Spleen (tissue), 7 donors: ENCODE data around the gene CMTM4.

Experiments used
- CTCF ChIP-seq, 11 experiments: fragments of 200-600 bp in 7 of 11; fragments of 450-650 bp in 4 of 11; sonication (generic) in 4 of 11; IDR thresholded peaks in 8 of 11; conservative IDR thresholded peaks in 3 of 11; 1 replicate in 7 of 11; 2 replicates in 4 of 11; pipeline versions ENCODE4 v1.4.0 to v1.8.0; 2016 to 2021; ENCODE audit warnings: antibody characterized with exemption in 11 of 11, inconsistent platforms in 4 of 11, mild to moderate bottlenecking in 1 of 11
- POLR2A ChIP-seq, 3 donors: fragments of 450-650 bp; IDR thresholded peaks; one replicate each; pipeline ENCODE4 v1.5.1; 2017; ENCODE audit warnings: antibody characterized with exemption in 3 of 3, mild to moderate bottlenecking in 1 of 3
- POLR2AphosphoS5 ChIP-seq, 3 donors: sonication (generic); formaldehyde crosslinking; IDR thresholded peaks; one replicate each; pipeline ENCODE4 v1.5.1; 2017; ENCODE audit warnings: antibody characterized with exemption in 3 of 3
- donor health status: DM: no; HTN: no; CAD: no; lungs with moderate emphysema.
- donor health status: DM: no; HTN: no; CAD: no.
- donor health status: DM: no; HTN: no; CAD: no.

DNA sequence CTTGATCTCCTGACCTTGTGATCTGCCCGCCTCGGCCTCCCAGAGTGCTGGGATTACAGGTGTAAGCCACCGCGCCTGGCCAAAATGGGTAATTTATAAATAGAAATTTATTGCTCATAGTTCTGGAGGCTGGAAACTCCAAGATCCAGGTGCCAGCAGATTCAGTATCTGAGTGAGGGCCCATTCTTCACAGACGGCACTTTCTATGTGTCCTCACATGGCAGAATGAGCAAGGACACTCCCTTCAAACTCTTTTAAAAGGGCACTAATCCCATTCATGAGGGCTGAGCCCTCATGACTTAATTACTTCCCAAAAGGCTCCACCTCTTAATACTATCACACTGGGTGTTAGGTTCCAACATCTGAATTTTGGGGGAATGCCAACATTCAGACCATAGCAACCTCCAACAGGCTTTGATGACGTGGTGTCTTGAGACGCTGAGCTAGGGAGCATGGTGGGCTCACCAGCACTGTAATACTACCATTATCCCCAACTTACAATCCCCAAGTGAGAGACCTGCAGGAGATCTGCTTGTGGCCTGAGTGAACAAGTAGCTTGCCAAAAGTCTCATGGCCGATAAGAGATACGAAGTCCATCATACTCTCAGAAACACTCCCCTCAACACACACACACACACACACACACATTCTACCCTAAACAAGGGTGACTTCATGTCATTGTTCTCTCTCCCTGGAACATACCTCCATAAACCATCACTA, 8.5 kb downstream of the CMTM4 start:
- no peak for TF ChIP-seq CTCF (IDR thresholded peaks at IDR 0.05 in 8 of 11, conservative IDR thresholded peaks at IDR 0.05 in 3 of 11)
- TF ChIP-seq POLR2A (IDR thresholded peaks at IDR 0.05), result no peak
- TF ChIP-seq POLR2AphosphoS5 (IDR thresholded peaks at IDR 0.05), result no peak
